ENCODE measurements around the gene JAKMIP1. TPM values are rescaled to one million over a fixed set of nuclear protein-coding genes. Genes with fewer than 3 reads are reported as not detected.

JAKMIP1 gene
- total and polyA plus RNA-seq, 2 of the 13 experiments (the other 11 are each of a cell fraction or from before 2014, with no cell fraction given): not detected

DNA sequence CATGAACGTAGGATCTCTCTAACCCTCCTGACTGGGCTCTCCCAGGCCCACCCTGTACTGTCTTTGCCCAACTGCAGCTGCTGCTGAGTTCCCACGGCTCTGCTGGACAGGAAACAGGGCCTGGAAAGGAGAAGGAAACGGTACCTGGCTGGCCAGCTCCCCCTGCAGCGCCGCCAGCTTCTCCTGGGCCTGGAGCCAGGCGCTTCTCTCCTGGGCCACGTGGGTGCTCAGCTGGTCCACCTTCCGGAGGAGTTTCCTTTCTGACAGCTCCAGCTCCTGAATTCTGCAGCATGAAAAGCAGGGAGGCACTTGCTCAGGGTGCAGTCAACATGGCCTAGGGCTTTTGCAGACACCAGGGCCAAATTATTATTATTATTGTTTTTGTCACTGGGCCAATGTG lies 188.7 kb downstream of the JAKMIP1 start:
- ChIA-PET POLR2A (no interaction called here), CTCF (ENCODE audit: low intra/inter-chr PET ratio, low total read pairs) (no interaction called here)
- ATAC-seq (no peak), FAIRE-seq (no peak), DNase-seq (ENCODE audit: low spot score) (no peak)
- H3K9me3 ChIP-seq (ENCODE audit: low read length): no peaks in the 10 kb centered on the region
- H3K4me3 ChIP-seq (replicated peaks in 1 of 3; ENCODE audit: insufficient read depth in 1 of 3, low read depth in 2 of 3, low read length in 3 of 3): no peak overlapping the region
- TF ChIP-seq MTF2 (CRISPR knock-in tag; IDR thresholded peaks at IDR 0.05; ENCODE audit: borderline replicate concordance): no peak
- H3K9ac ChIP-seq (ENCODE audit: insufficient read depth, low read depth, low read length): no peak overlapping the region
- H3K79me2 ChIP-seq (ENCODE audit: insufficient read depth, low read length): no peaks in the 10 kb centered on the region
- in situ Hi-C loops (cut with HindIII; ENCODE audit: extremely low pct_ligation_motif_present, low pct_unique_long_range_greater_than_20kb) (no loop called here), intact Hi-C loops (cut with micrococcal nuclease; ENCODE audit: unreplicated experiment) (no loop called here)
- WGBS (ENCODE audit: low lambda C conversion rate): 46% methylated on average over 3 of the region's 8 CpGs
- no peak overlapping the region for H3K27ac ChIP-seq (ENCODE audit: extremely low read length, insufficient read depth, low read length)
- no peaks in the 10 kb centered on the region for H4K20me1 ChIP-seq (ENCODE audit: insufficient read depth, low read length)
- H3K36me3 ChIP-seq (replicated peaks in 1 of 2; ENCODE audit: control insufficient read depth in 1 of 2, insufficient read depth in 2 of 2, low read length in 2 of 2): no peaks in the 10 kb centered on the region
- peaks cover 0 to 10% of the 10 kb centered on the region in 2 experiments; a peak in 2 of 5 replicates for H3K27me3 ChIP-seq (ENCODE audit: control insufficient read depth in 1 of 2, insufficient read depth in 2 of 2, low read length in 2 of 2)
- no TSS peak for BruUV-seq (replicated peaks)
- H2AFZ ChIP-seq (ENCODE audit: low read length): no peak overlapping the region
- no peak overlapping the region for H3K4me2 ChIP-seq (ENCODE audit: low read depth, low read length)
- peaks cover 4% of the 10 kb centered on the region for H3K4me1 ChIP-seq (ENCODE audit: insufficient read depth, low read length)

DNA sequence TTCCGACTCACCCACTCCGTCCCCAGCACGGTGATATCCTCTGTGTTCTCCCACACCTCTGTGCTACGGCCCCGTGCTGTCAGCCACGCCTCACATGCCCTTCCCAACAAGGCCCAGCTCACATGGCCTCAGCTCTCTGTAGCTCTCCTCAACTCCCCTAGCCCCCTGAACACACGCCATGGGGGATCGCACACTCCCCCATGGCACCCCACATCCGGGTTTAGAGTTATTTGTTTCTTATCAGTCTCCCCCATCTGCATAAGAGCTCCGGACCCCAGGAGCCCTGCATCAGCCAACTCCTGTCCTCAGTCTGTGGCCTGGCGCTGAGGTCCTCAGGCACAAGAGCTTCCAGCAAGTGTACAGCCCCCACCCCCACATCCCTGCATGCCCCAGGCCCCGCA lies 189.1 kb downstream of the JAKMIP1 start:
- Histone ChIP-seq H3K4me2 (ENCODE audit: low read depth, low read length) (no peak overlapping the region), H3K27ac (ENCODE audit: extremely low read length, insufficient read depth, low read length) (no peak overlapping the region), H3K9ac (ENCODE audit: insufficient read depth, low read depth, low read length) (no peak overlapping the region), H2AFZ (ENCODE audit: low read length) (no peak overlapping the region), H3K4me1 (ENCODE audit: insufficient read depth, low read length) (no peaks in the 10 kb centered on the region), H4K20me1 (ENCODE audit: insufficient read depth, low read length) (no peaks in the 10 kb centered on the region), H3K9me3 (ENCODE audit: low read length) (no peaks in the 10 kb centered on the region), H3K79me2 (ENCODE audit: insufficient read depth, low read length) (no peaks in the 10 kb centered on the region), H3K27me3 (ENCODE audit: control insufficient read depth in 1 of 2, insufficient read depth in 2 of 2, low read length in 2 of 2) (peaks cover 0 to 10% of the 10 kb centered on the region in 2 experiments; a peak in 2 of 5 replicates), H3K36me3 (replicated peaks in 1 of 2; ENCODE audit: control insufficient read depth in 1 of 2, insufficient read depth in 2 of 2, low read length in 2 of 2) (no peaks in the 10 kb centered on the region), H3K4me3 (replicated peaks in 1 of 3; ENCODE audit: insufficient read depth in 1 of 3, low read depth in 2 of 3, low read length in 3 of 3) (no peak overlapping the region)
- DNase-seq (ENCODE audit: low spot score): no peak
- ChIA-PET CTCF (ENCODE audit: low intra/inter-chr PET ratio, low total read pairs) (no interaction called here), POLR2A (no interaction called here)
- ATAC-seq: no peak
- BruUV-seq (replicated peaks): no TSS peak
- in situ Hi-C loops (cut with HindIII; ENCODE audit: extremely low pct_ligation_motif_present, low pct_unique_long_range_greater_than_20kb): no loop called here
- intact Hi-C loops (cut with micrococcal nuclease; ENCODE audit: unreplicated experiment): no loop called here
- no peak for FAIRE-seq
- 32% methylated on average over 11 of the region's 12 CpGs for WGBS (ENCODE audit: low lambda C conversion rate)
- TF ChIP-seq HIVEP1 (CRISPR knock-in tag; IDR thresholded peaks at IDR 0.05) (no peak), DNMT3B (CRISPR knock-in tag; conservative IDR thresholded peaks at IDR 0.05) (no peak), ZBTB3 (CRISPR knock-in tag; IDR thresholded peaks at IDR 0.05; ENCODE audit: borderline replicate concordance, low read depth) (no peak), DR1 (CRISPR knock-in tag; IDR thresholded peaks at IDR 0.05) (no peak), ZNF577 (CRISPR knock-in tag; IDR thresholded peaks at IDR 0.05; ENCODE audit: borderline replicate concordance, low read depth) (no peak), KDM6A (CRISPR knock-in tag; IDR thresholded peaks at IDR 0.05; ENCODE audit: low read depth) (no peak), PHF21A (CRISPR knock-in tag; IDR thresholded peaks at IDR 0.05) (no peak), PCBP2 (optimal IDR thresholded peaks at IDR 0.05; ENCODE audit: low read depth, low read length, poor library complexity, severe bottlenecking) (no peak), ISX (CRISPR knock-in tag; conservative IDR thresholded peaks at IDR 0.05) (no peak), ZBTB7A (CRISPR knock-in tag; IDR thresholded peaks at IDR 0.05) (no peak), BATF2 (CRISPR knock-in tag; IDR thresholded peaks at IDR 0.05) (no peak), ZNF441 (CRISPR knock-in tag; IDR thresholded peaks at IDR 0.05; ENCODE audit: borderline replicate concordance) (no peak), TSC22D2 (CRISPR knock-in tag; IDR thresholded peaks at IDR 0.05; ENCODE audit: borderline replicate concordance) (no peak), U2AF1 (optimal IDR thresholded peaks at IDR 0.05; ENCODE audit: low read depth, low read length) (no peak), CCDC6 (CRISPR knock-in tag; IDR thresholded peaks at IDR 0.05) (no peak)
- TF ChIP-seq, protein P1, sequence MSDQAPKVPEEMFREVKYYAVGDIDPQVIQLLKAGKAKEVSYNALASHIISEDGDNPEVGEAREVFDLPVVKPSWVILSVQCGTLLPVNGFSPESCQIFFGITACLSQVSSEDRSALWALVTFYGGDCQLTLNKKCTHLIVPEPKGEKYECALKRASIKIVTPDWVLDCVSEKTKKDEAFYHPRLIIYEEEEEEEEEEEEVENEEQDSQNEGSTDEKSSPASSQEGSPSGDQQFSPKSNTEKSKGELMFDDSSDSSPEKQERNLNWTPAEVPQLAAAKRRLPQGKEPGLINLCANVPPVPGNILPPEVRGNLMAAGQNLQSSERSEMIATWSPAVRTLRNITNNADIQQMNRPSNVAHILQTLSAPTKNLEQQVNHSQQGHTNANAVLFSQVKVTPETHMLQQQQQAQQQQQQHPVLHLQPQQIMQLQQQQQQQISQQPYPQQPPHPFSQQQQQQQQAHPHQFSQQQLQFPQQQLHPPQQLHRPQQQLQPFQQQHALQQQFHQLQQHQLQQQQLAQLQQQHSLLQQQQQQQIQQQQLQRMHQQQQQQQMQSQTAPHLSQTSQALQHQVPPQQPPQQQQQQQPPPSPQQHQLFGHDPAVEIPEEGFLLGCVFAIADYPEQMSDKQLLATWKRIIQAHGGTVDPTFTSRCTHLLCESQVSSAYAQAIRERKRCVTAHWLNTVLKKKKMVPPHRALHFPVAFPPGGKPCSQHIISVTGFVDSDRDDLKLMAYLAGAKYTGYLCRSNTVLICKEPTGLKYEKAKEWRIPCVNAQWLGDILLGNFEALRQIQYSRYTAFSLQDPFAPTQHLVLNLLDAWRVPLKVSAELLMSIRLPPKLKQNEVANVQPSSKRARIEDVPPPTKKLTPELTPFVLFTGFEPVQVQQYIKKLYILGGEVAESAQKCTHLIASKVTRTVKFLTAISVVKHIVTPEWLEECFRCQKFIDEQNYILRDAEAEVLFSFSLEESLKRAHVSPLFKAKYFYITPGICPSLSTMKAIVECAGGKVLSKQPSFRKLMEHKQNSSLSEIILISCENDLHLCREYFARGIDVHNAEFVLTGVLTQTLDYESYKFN (CRISPR knock-in tag; conservative IDR thresholded peaks at IDR 0.05): no peak
